ENCODE measurements around the gene CLSTN1.
A peak's percentile ranks its signal among the peaks of the same experiment; 100 is the strongest.

CLSTN1 gene

GRCh38 chr1:9758559-9759121 lies 65.1 kb downstream of the CLSTN1 start:
- Histone ChIP-seq H3K27ac (ENCODE audit: low read depth, low read length, poor library complexity, severe bottlenecking) (peak overlapping the region; percentile 68), H3K4me2 (ENCODE audit: low read length) (peak overlapping the region; percentile 27; the same call in 1 of the 2 replicates), H3K36me3 (ENCODE audit: insufficient read depth, low read length) (peaks cover 78% of the 10 kb centered on the region), H3K4me1 (ENCODE audit: insufficient read depth, low read length, severe bottlenecking) (peaks cover 51% of the 10 kb centered on the region), H3K9me3 (ENCODE audit: low read length) (no peaks in the 10 kb centered on the region), H2AFZ (ENCODE audit: low read length) (no peak overlapping the region), H3F3A (ENCODE audit: insufficient read depth, low read length) (no peaks in the 10 kb centered on the region), H3K4me3 (ENCODE audit: low read depth, low read length, poor library complexity, severe bottlenecking) (no peak overlapping the region), H3K27me3 (ENCODE audit: insufficient read depth, low read length) (no peaks in the 10 kb centered on the region), H4K20me1 (ENCODE audit: insufficient read depth, low read length) (0 out of 2 replicates have a peak, but pooled peaks cover 4% of the 10 kb centered on the region), H3K9me2 (ENCODE audit: low read depth, low read length) (no peaks in the 10 kb centered on the region), H3K79me2 (ENCODE audit: insufficient read depth, low read length) (peaks cover 60% of the 10 kb centered on the region), H3K9ac (ENCODE audit: low read length) (no peak overlapping the region)
- TF ChIP-seq CTCF (IDR thresholded peaks at IDR 0.05; ENCODE audit: low read length) (no peak), EZH2 (IDR thresholded peaks at IDR 0.05; ENCODE audit: borderline replicate concordance, low read length) (no peak)

DNA sequence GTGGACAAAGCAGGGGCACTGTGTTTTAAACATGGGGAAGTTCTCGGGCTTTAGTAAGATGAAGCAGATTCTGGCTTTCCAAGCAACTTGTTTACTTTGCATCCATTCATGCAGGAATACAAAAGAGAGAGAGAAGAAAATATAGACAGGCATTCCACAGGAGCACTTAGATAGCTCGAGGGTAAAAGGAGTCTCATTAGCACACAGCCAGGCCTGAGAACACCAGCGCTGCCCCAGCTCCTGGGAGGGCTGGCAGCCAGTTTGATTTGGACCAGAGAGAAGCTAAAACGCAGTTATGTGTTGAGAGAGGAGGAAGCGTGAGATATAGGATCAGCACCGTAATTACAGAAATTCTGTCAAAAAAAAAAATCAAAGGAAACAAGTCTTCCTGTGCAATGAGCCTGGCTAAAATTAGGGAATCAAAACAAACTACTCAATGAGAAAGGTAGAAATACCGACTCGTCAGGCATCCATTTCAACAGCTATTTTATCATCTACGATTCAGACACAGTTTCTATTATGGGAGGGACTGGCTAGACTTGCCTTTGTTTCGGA lies 68.2 kb downstream of the CLSTN1 start:
- no peak overlapping the region for H3K9ac ChIP-seq (ENCODE audit: low read length)
- peaks cover 38% of the 10 kb centered on the region for H3K79me2 ChIP-seq (ENCODE audit: insufficient read depth, low read length)
- no peaks in the 10 kb centered on the region for H3F3A ChIP-seq (ENCODE audit: insufficient read depth, low read length)
- H3K4me1 ChIP-seq (ENCODE audit: insufficient read depth, low read length, severe bottlenecking): peaks cover 20% of the 10 kb centered on the region
- no peaks in the 10 kb centered on the region for H3K27me3 ChIP-seq (ENCODE audit: insufficient read depth, low read length)
- H3K36me3 ChIP-seq (ENCODE audit: insufficient read depth, low read length): peaks cover 80% of the 10 kb centered on the region
- TF ChIP-seq EZH2 (IDR thresholded peaks at IDR 0.05; ENCODE audit: borderline replicate concordance, low read length) (no peak), CTCF (IDR thresholded peaks at IDR 0.05; ENCODE audit: low read length) (no peak)
- H3K9me2 ChIP-seq (ENCODE audit: low read depth, low read length): no peaks in the 10 kb centered on the region
- no peak overlapping the region for H3K27ac ChIP-seq (ENCODE audit: low read depth, low read length, poor library complexity, severe bottlenecking)
- H3K4me3 ChIP-seq (ENCODE audit: low read depth, low read length, poor library complexity, severe bottlenecking): no peak overlapping the region
- H2AFZ ChIP-seq (ENCODE audit: low read length): no peak overlapping the region
- no peaks in the 10 kb centered on the region for H3K9me3 ChIP-seq (ENCODE audit: low read length)
- H3K4me2 ChIP-seq (ENCODE audit: low read length): no peak overlapping the region
- 0 out of 2 replicates have a peak, but pooled peaks cover 4% of the 10 kb centered on the region for H4K20me1 ChIP-seq (ENCODE audit: insufficient read depth, low read length)

DNA sequence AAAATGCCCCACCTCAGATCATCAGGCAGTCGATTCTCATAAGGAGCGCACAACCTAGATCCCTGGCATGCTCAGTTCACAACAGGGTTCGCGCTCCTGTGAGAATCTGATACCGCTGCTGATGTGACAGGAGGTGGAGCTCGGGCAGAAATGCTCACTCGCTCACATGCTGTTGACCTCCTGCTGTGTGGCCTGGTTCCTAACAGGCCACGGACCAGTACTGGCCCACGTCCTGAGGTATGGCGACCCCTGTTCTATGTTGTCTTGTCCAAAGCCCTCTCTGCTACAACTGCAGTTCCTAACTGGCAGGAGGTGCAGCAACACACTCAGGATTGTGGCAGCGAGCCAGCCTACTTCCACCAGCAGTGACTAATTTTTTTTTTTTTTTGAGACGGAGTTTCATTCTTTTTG lies 70.6 kb downstream of the CLSTN1 start:
- TF ChIP-seq CTCF (IDR thresholded peaks at IDR 0.05; ENCODE audit: low read length) (no peak), EZH2 (IDR thresholded peaks at IDR 0.05; ENCODE audit: borderline replicate concordance, low read length) (no peak)
- H3K27ac ChIP-seq (ENCODE audit: low read depth, low read length, poor library complexity, severe bottlenecking): no peak overlapping the region
- H3K9me3 ChIP-seq (ENCODE audit: low read length): no peaks in the 10 kb centered on the region

More for the DNA sequence above, 70.6 kb downstream of the CLSTN1 start:
- Histone ChIP-seq H3K4me1 (ENCODE audit: insufficient read depth, low read length, severe bottlenecking) (no peaks in the 10 kb centered on the region), H3K36me3 (ENCODE audit: insufficient read depth, low read length) (peaks cover 88% of the 10 kb centered on the region), H3K4me2 (ENCODE audit: low read length) (no peak overlapping the region), H3K27me3 (ENCODE audit: insufficient read depth, low read length) (no peaks in the 10 kb centered on the region), H3K9ac (ENCODE audit: low read length) (no peak overlapping the region), H3F3A (ENCODE audit: insufficient read depth, low read length) (no peaks in the 10 kb centered on the region), H2AFZ (ENCODE audit: low read length) (no peak overlapping the region), H4K20me1 (ENCODE audit: insufficient read depth, low read length) (0 out of 2 replicates have a peak, but pooled peaks cover 4% of the 10 kb centered on the region), H3K4me3 (ENCODE audit: low read depth, low read length, poor library complexity, severe bottlenecking) (no peak overlapping the region), H3K79me2 (ENCODE audit: insufficient read depth, low read length) (peaks cover 19% of the 10 kb centered on the region), H3K9me2 (ENCODE audit: low read depth, low read length) (no peaks in the 10 kb centered on the region)

Data from OCI-LY1 (cell line).